Measurements from ENCODE around the gene TMEM141.
"Not testable (repeated sequence)": the region's sequence is repeated elsewhere in the genome, so short reads cannot be mapped to it uniquely, and the experiment has no call there.

Gene TMEM141

DNA sequence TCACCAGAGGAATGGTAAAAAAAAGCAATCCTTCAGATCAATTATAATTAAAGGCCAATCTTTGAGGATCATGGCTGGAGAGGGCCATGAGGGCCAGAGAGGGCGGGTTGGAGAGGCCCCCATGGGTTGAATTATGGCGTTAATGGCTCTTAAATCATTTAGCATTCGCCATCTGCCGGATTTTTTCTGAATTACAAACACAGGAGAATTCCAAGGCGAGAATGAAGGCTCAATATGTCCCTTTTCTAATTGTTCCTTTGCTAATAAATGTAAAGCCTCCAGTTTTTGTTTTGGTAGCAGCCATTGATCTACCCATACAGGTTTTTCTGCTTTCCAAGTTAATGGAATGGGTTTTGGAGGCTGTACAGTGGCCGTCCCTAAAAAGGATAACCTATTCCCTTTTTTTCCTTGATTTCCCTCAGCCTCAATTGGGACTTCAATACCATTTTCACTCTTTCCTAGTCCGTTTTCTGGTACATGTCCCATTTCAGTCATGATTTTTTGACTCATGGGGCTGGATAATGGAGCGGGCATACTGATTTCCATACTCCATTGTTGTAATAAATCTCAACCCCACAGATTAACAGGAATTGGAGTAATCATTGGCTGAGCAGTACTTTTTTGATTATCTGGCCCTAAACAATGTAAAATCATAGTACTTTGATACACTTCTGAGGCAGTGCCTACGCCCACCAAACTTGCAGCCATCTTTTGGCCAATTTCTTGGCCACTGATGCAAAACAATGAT lies 6.7 kb upstream of the TMEM141 start:
- Histone ChIP-seq H3K27me3 (ENCODE audit: control insufficient read depth in 5 of 5, insufficient read depth in 4 of 5, low read length in 5 of 5) (no peaks in the 10 kb centered on the region), H3K27ac (ENCODE audit: low read depth, low read length) (no peak overlapping the region), H3K9ac (ENCODE audit: low read length in 5 of 5) (no peak overlapping the region), H3K9me3 (ENCODE audit: control insufficient read depth in 5 of 5, low read length in 5 of 5) (no peaks in the 10 kb centered on the region), H3K4me1 (ENCODE audit: control insufficient read depth in 5 of 5, insufficient read depth in 5 of 5, low read length in 5 of 5) (peaks cover 0 to 3% (median 0%) of the 10 kb centered on the region in 5 donors), H3K36me3 (ENCODE audit: control insufficient read depth in 5 of 5, insufficient read depth in 5 of 5, low read length in 5 of 5) (no peaks in the 10 kb centered on the region), H3K4me3 (ENCODE audit: low read depth in 1 of 5, low read length in 5 of 5) (no peak overlapping the region)

DNA sequence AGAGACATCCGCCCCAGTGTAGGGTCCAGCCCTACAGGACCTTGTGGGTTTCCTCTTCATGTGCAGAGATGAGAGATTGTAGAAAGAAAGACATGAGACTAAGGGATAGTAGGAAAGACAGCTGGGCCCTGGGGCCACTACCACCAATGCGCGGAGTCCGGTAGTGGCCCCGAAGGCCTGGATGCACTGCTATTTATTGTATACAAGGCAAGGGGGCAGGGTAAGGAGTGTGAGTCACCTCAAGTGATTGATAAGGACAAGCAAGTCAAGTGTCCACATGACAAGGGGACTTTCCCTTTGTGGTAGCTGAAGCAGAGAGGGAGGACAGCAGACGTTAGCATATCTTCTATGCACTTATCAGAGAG lies 6.2 kb upstream of the TMEM141 start:
- no peaks in the 10 kb centered on the region for H3K36me3 ChIP-seq (ENCODE audit: control insufficient read depth in 5 of 5, insufficient read depth in 5 of 5, low read length in 5 of 5)
- peaks cover 0 to 3% (median 0%) of the 10 kb centered on the region in 5 donors for H3K4me1 ChIP-seq (ENCODE audit: control insufficient read depth in 5 of 5, insufficient read depth in 5 of 5, low read length in 5 of 5)
- no peaks in the 10 kb centered on the region for H3K9me3 ChIP-seq (ENCODE audit: control insufficient read depth in 5 of 5, low read length in 5 of 5)
- H3K4me3 ChIP-seq (ENCODE audit: low read depth in 1 of 5, low read length in 5 of 5): no peak overlapping the region
- H3K27ac ChIP-seq (ENCODE audit: low read depth, low read length): no peak overlapping the region
- no peak overlapping the region for H3K9ac ChIP-seq (ENCODE audit: low read length in 5 of 5)
- H3K27me3 ChIP-seq (ENCODE audit: control insufficient read depth in 5 of 5, insufficient read depth in 4 of 5, low read length in 5 of 5): no peaks in the 10 kb centered on the region

DNA sequence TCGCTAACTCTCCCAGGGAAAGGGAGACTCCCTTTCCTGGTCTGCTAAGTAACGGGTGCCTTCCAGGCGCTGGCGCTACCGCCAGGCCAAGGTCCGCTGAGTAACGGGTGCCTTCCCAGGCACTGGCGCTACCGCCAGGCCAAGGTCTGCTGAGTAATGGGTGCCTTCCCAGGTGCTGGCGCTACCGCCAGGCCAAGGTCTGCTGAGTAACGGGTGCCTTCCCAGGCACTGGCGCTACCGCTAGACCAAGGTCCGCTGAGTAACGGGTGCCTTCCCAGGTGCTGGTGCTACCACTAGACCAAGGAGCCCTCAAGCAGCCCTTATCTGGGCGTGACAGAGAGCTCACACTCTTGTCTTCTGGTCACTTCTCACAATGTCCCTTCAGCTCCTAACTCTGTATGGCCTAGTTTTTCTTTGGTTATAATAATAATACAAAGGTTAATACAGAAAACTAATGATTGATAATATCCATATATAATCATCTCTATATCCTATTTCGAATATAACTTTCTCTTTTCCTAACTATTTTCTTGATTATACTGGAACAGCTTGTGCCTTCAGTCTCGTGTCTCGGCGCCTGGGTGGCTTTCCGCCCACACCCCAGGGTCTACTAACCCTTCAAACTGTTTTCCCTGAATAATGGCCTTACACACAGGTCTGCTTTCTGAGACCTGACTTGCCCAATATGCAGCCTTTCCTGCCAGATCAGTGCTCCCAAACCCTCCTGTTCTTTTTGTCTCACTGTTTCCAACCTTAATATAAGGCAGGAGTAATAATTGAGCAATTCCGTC lies 5.4 kb upstream of the TMEM141 start:
- H3K9me3 ChIP-seq (ENCODE audit: control insufficient read depth in 5 of 5, low read length in 5 of 5); H3K9ac ChIP-seq (ENCODE audit: low read length in 5 of 5); H3K27ac ChIP-seq (ENCODE audit: low read depth, low read length); H3K36me3 ChIP-seq (ENCODE audit: control insufficient read depth in 5 of 5, insufficient read depth in 5 of 5, low read length in 5 of 5); H3K4me3 ChIP-seq (ENCODE audit: low read depth in 1 of 5, low read length in 5 of 5); H3K27me3 ChIP-seq (ENCODE audit: control insufficient read depth in 5 of 5, insufficient read depth in 4 of 5, low read length in 5 of 5); H3K4me1 ChIP-seq (ENCODE audit: control insufficient read depth in 5 of 5, insufficient read depth in 5 of 5, low read length in 5 of 5): not testable (repeated sequence)

- Histone ChIP-seq H3K36me3 (ENCODE audit: control insufficient read depth in 5 of 5, insufficient read depth in 5 of 5, low read length in 5 of 5) (no peaks in the 10 kb centered on the region), H3K4me1 (ENCODE audit: control insufficient read depth in 5 of 5, insufficient read depth in 5 of 5, low read length in 5 of 5) (peaks cover 3 to 11% (median 8%) of the 10 kb centered on the region in 5 donors), H3K9ac (ENCODE audit: low read length in 5 of 5) (no peak overlapping the region), H3K4me3 (ENCODE audit: low read depth in 1 of 5, low read length in 5 of 5) (no peak overlapping the region), H3K27me3 (ENCODE audit: control insufficient read depth in 5 of 5, insufficient read depth in 4 of 5, low read length in 5 of 5) (no peaks in the 10 kb centered on the region), H3K27ac (ENCODE audit: low read depth, low read length) (no peak overlapping the region), H3K9me3 (ENCODE audit: control insufficient read depth in 5 of 5, low read length in 5 of 5) (no peaks in the 10 kb centered on the region)
These were observed 4.7 kb upstream of the TMEM141 start for GRCh38 chr9:136786451-136786850.

GRCh38 chr9:136786983-136787382 lies 4.2 kb upstream of the TMEM141 start:
- not testable (repeated sequence) for H3K27ac ChIP-seq (ENCODE audit: low read depth, low read length); H3K4me3 ChIP-seq (ENCODE audit: low read depth in 1 of 5, low read length in 5 of 5); H3K9ac ChIP-seq (ENCODE audit: low read length in 5 of 5); H3K9me3 ChIP-seq (ENCODE audit: control insufficient read depth in 5 of 5, low read length in 5 of 5); H3K27me3 ChIP-seq (ENCODE audit: control insufficient read depth in 5 of 5, insufficient read depth in 4 of 5, low read length in 5 of 5); H3K36me3 ChIP-seq (ENCODE audit: control insufficient read depth in 5 of 5, insufficient read depth in 5 of 5, low read length in 5 of 5)
- peaks cover 3 to 16% (median 13%) of the 10 kb centered on the region in 5 donors for H3K4me1 ChIP-seq (ENCODE audit: control insufficient read depth in 5 of 5, insufficient read depth in 5 of 5, low read length in 5 of 5)

- Histone ChIP-seq H3K9me3 (ENCODE audit: control insufficient read depth in 5 of 5, low read length in 5 of 5) (no peaks in the 10 kb centered on the region), H3K27ac (ENCODE audit: low read depth, low read length) (no peak overlapping the region), H3K36me3 (ENCODE audit: control insufficient read depth in 5 of 5, insufficient read depth in 5 of 5, low read length in 5 of 5) (peaks cover 0 to 1% (median under 1%) of the 10 kb centered on the region in 5 donors), H3K4me1 (ENCODE audit: control insufficient read depth in 5 of 5, insufficient read depth in 5 of 5, low read length in 5 of 5) (peaks cover 3 to 23% (median 19%) of the 10 kb centered on the region in 5 donors), H3K4me3 (ENCODE audit: low read depth in 1 of 5, low read length in 5 of 5) (no peak overlapping the region), H3K9ac (ENCODE audit: low read length in 5 of 5) (no peak overlapping the region), H3K27me3 (ENCODE audit: control insufficient read depth in 5 of 5, insufficient read depth in 4 of 5, low read length in 5 of 5) (no peaks in the 10 kb centered on the region)
These were observed 3.3 kb upstream of the TMEM141 start for GRCh38 chr9:136787690-136788400.

- not testable (repeated sequence) for H3K4me3 ChIP-seq (ENCODE audit: low read depth in 1 of 5, low read length in 5 of 5)
These were observed 2.3 kb upstream of the TMEM141 start for GRCh38 chr9:136788644-136789522.

GRCh38 chr9:136789523-136789937 lies 1.6 kb upstream of the TMEM141 start:
- Histone ChIP-seq H3K27ac (ENCODE audit: low read depth, low read length) (no peak overlapping the region), H3K27me3 (ENCODE audit: control insufficient read depth in 5 of 5, insufficient read depth in 4 of 5, low read length in 5 of 5) (no peaks in the 10 kb centered on the region), H3K9me3 (ENCODE audit: control insufficient read depth in 5 of 5, low read length in 5 of 5) (no peaks in the 10 kb centered on the region), H3K4me3 (ENCODE audit: low read depth in 1 of 5, low read length in 5 of 5) (no peak overlapping the region), H3K9ac (ENCODE audit: low read length in 5 of 5) (no peak overlapping the region), H3K4me1 (ENCODE audit: control insufficient read depth in 5 of 5, insufficient read depth in 5 of 5, low read length in 5 of 5) (peaks cover 3 to 25% (median 21%) of the 10 kb centered on the region in 5 donors), H3K36me3 (ENCODE audit: control insufficient read depth in 5 of 5, insufficient read depth in 5 of 5, low read length in 5 of 5) (peaks cover 0 to 8% (median 4%) of the 10 kb centered on the region in 5 donors)

More at GRCh38 chr9:136788644-136789522, 2.3 kb upstream of the TMEM141 start:
- not testable (repeated sequence) for H3K36me3 ChIP-seq (ENCODE audit: control insufficient read depth in 5 of 5, insufficient read depth in 5 of 5, low read length in 5 of 5); H3K27ac ChIP-seq (ENCODE audit: low read depth, low read length); H3K9me3 ChIP-seq (ENCODE audit: control insufficient read depth in 5 of 5, low read length in 5 of 5); H3K9ac ChIP-seq (ENCODE audit: low read length in 5 of 5); H3K27me3 ChIP-seq (ENCODE audit: control insufficient read depth in 5 of 5, insufficient read depth in 4 of 5, low read length in 5 of 5)
- H3K4me1 ChIP-seq (ENCODE audit: control insufficient read depth in 5 of 5, insufficient read depth in 5 of 5, low read length in 5 of 5): peaks cover 3 to 23% (median 19%) of the 10 kb centered on the region in 5 donors

- H3K27ac ChIP-seq (ENCODE audit: low read depth, low read length): peak overlapping the region; percentile 74
- H3K4me1 ChIP-seq (ENCODE audit: control insufficient read depth in 5 of 5, insufficient read depth in 5 of 5, low read length in 5 of 5): peaks cover 3 to 42% (median 31%) of the 10 kb centered on the region in 5 donors
These were observed 552 bp downstream of the TMEM141 start for GRCh38 chr9:136791516-136792276.

More at GRCh38 chr9:136791516-136792276, 552 bp downstream of the TMEM141 start:
- Histone ChIP-seq H3K27me3 (ENCODE audit: control insufficient read depth in 5 of 5, insufficient read depth in 4 of 5, low read length in 5 of 5) (peaks cover 0 to 12% (median 0%) of the 10 kb centered on the region in 5 donors), H3K4me3 (ENCODE audit: low read depth in 1 of 5, low read length in 5 of 5) (peak overlapping the region; percentile 56 to 92 (median 84)), H3K9me3 (ENCODE audit: control insufficient read depth in 5 of 5, low read length in 5 of 5) (no peaks in the 10 kb centered on the region), H3K36me3 (ENCODE audit: control insufficient read depth in 5 of 5, insufficient read depth in 5 of 5, low read length in 5 of 5) (peaks cover 0 to 8% (median 4%) of the 10 kb centered on the region in 5 donors), H3K9ac (ENCODE audit: low read length in 5 of 5) (peak overlapping the region; percentile 63 to 89 (median 80))
